OCI-LY7 (cell line): ENCODE results near the gene SLC26A4.

Source experiments
- EZH2phosphoT487 ChIP-seq: fragments of 200-600 bp; sonication (generic); IDR thresholded peaks from 2 replicates; pipeline ENCODE4 v1.6.1; 2018; ENCODE audit warnings: low read depth, borderline replicate concordance, mild to moderate bottlenecking, mixed run types, antibody characterized with exemption, low read length, moderate library complexity, mixed read lengths
- TF ChIP-seq, protein P1 (sequence below): fragments of 200-600 bp; sonication (generic); conservative IDR thresholded peaks from 2 replicates; pipeline ENCODE4 v1.5.1; 2014; ENCODE audit warnings: mild to moderate bottlenecking, antibody characterized with exemption, low read length, moderate library complexity, mixed read lengths

DNA sequence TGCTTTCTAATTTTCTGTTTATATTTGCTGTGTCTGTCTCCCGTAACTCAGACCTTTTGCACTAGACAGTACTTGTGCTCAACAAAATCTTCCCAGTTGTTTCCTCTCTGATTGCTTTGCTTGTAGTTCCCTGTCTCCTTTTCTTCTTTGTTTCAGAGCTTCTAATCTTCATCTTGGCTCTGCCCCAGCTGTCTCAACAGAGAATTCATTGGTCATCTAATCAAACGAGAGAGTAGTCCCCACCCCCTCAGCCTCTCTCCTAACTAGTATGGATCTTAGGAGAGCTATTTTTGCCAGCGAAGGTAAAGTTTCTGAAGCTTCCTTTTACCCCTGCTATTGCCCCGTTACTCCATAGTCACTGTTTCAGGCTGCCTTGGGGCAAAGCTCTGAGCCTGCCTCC lies 32.8 kb downstream of the SLC26A4 start:
- TF ChIP-seq, protein P1, sequence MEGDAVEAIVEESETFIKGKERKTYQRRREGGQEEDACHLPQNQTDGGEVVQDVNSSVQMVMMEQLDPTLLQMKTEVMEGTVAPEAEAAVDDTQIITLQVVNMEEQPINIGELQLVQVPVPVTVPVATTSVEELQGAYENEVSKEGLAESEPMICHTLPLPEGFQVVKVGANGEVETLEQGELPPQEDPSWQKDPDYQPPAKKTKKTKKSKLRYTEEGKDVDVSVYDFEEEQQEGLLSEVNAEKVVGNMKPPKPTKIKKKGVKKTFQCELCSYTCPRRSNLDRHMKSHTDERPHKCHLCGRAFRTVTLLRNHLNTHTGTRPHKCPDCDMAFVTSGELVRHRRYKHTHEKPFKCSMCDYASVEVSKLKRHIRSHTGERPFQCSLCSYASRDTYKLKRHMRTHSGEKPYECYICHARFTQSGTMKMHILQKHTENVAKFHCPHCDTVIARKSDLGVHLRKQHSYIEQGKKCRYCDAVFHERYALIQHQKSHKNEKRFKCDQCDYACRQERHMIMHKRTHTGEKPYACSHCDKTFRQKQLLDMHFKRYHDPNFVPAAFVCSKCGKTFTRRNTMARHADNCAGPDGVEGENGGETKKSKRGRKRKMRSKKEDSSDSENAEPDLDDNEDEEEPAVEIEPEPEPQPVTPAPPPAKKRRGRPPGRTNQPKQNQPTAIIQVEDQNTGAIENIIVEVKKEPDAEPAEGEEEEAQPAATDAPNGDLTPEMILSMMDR = no peak
- no peak for TF ChIP-seq EZH2phosphoT487
